H1 (cell line): ENCODE data around the gene SESN2. TPM values are rescaled to one million over a fixed set of nuclear protein-coding genes. Genes with fewer than 3 reads are reported as not detected.

Source experiments
- CTCF ChIA-PET: fragments of 300-600 bp; sonication (Branson Sonifier 250); formaldehyde crosslinking; loops from one replicate; lab custom pipeline; 2021; ENCODE audit not compliant: partially characterized antibody; lab: Charles Lee
- POLR2A ChIA-PET: fragments of 300-600 bp; sonication (Branson Sonifier 250); formaldehyde crosslinking; loops from one replicate; lab custom pipeline; 2021; ENCODE audit warnings: inconsistent platforms; ENCODE audit not compliant: partially characterized antibody; lab: Charles Lee
- DNase-seq, 2 experiments: peaks; one replicate each; pipeline versions ENCODE4 v3.0.0 to v3.0.0-alpha.2; 2010 to 2022; ENCODE audit warnings: low spot score in 2 of 2, low read depth in 1 of 2, mixed read lengths in 1 of 2
- FAIRE-seq: peaks from 2 replicates; lab custom pipeline; 2011; peaks lifted over from hg19 to GRCh38; lab: Jason Lieb, UNC
- H2AFZ ChIP-seq: 2 replicates; pipeline ENCODE4 v1.8.1; 2012; ENCODE audit warnings: low read length, inconsistent platforms
- H2AK5ac ChIP-seq: 2 replicates; pipeline ENCODE4 v1.6.1; 2013; ENCODE audit warnings: low read depth, low read length
- H2BK120ac ChIP-seq: replicated peaks from 2 replicates; pipeline ENCODE3; 2013; ENCODE audit warnings: low read depth, low read length, inconsistent platforms
- H2BK12ac ChIP-seq: 2 replicates; pipeline ENCODE4 v1.6.1; 2013; ENCODE audit warnings: low read depth, low read length
- H2BK15ac ChIP-seq: 2 replicates; pipeline ENCODE4 v1.6.1; 2013; ENCODE audit warnings: low read length
- H2BK20ac ChIP-seq: 2 replicates; pipeline ENCODE4 v1.6.1; 2013; ENCODE audit warnings: low read length
- H2BK5ac ChIP-seq: 2 replicates; pipeline ENCODE4 v1.6.1; 2013; ENCODE audit warnings: low read depth, low read length
- H3K14ac ChIP-seq: 2 replicates; pipeline ENCODE4 v1.6.1; 2013; ENCODE audit warnings: inconsistent platforms; ENCODE audit not compliant: insufficient read length
- H3K18ac ChIP-seq: 2 replicates; pipeline ENCODE4 v1.6.1; 2013; ENCODE audit warnings: low read length; ENCODE audit errors: extremely low read depth
- H3K23ac ChIP-seq: 2 replicates; pipeline ENCODE4 v1.6.1; 2013; ENCODE audit warnings: inconsistent platforms; ENCODE audit not compliant: insufficient read length
- H3K23me2 ChIP-seq: 2 replicates; pipeline ENCODE4 v1.6.1; 2013; ENCODE audit warnings: low read depth, low read length
- H3K27ac ChIP-seq: 2 replicates; pipeline ENCODE4 v1.6.1; 2011; ENCODE audit warnings: low read depth, low read length, inconsistent platforms
- H3K27me3 ChIP-seq, 4 experiments: replicated peaks in 1 of 4; 1 replicate in 1 of 4; 2 replicates in 3 of 4; pipeline versions ENCODE4 v1.6.1 to v1.8.1; 2011 to 2013; ENCODE audit warnings: low read length in 3 of 4, mild to moderate bottlenecking in 3 of 4, inconsistent platforms in 2 of 4, mixed read lengths in 2 of 4, moderate library complexity in 1 of 4; ENCODE audit not compliant: control insufficient read depth in 3 of 4, insufficient read depth in 3 of 4; ENCODE audit errors: extremely low read depth in 1 of 4
- H3K36me3 ChIP-seq, 4 experiments: 2 replicates each; pipeline versions ENCODE4 v1.6.1 to v1.8.1; 2011 to 2013; ENCODE audit warnings: mild to moderate bottlenecking in 4 of 4, low read length in 3 of 4, moderate library complexity in 2 of 4, control low read depth in 1 of 4, inconsistent platforms in 1 of 4; ENCODE audit not compliant: insufficient read depth in 4 of 4, control insufficient read depth in 2 of 4
- H3K4ac ChIP-seq: replicated peaks from 2 replicates; pipeline ENCODE3; 2013; ENCODE audit warnings: low read length, low read depth, mixed read lengths, inconsistent platforms; ENCODE audit not compliant: insufficient read length
- H3K4me1 ChIP-seq, 4 experiments: replicated peaks in 1 of 4; 1 replicate in 1 of 4; 2 replicates in 3 of 4; pipeline versions ENCODE4 v1.6.1 to v1.8.1; 2011 to 2013; ENCODE audit warnings: low read length in 3 of 4, inconsistent platforms in 2 of 4, mixed read lengths in 1 of 4; ENCODE audit not compliant: insufficient read depth in 4 of 4, control insufficient read depth in 3 of 4
- H3K4me2 ChIP-seq, 2 experiments: 2 replicates each; pipeline versions ENCODE4 v1.6.1 to v1.8.1; 2011 to 2013; ENCODE audit warnings: low read depth in 2 of 2, low read length in 2 of 2, control low read depth in 1 of 2, inconsistent platforms in 1 of 2, mild to moderate bottlenecking in 1 of 2; ENCODE audit not compliant: insufficient read depth in 1 of 2
- H3K4me3 ChIP-seq, 4 experiments: fragments of 200-600, 300-600 bp in 1 of 4; sonication (generic), shearing (Covaris generic), sonication (Bioruptor Twin) in 1 of 4; 2 replicates each; pipeline versions ENCODE4 v1.5.1 to v1.8.1; 2011 to 2016; ENCODE audit warnings: low read length in 4 of 4, low read depth in 3 of 4, control low read depth in 2 of 4, inconsistent platforms in 2 of 4, mild to moderate bottlenecking in 2 of 4, mixed read lengths in 1 of 4, moderate library complexity in 1 of 4; ENCODE audit not compliant: insufficient read depth in 2 of 4; ENCODE audit errors: extremely low read depth in 1 of 4
- H3K56ac ChIP-seq: replicated peaks from 2 replicates; pipeline ENCODE3; 2013; ENCODE audit warnings: low read depth, mild to moderate bottlenecking, mixed read lengths, low read length, inconsistent platforms; ENCODE audit not compliant: insufficient read length
- H3K79me1 ChIP-seq: 2 replicates; pipeline ENCODE4 v1.6.1; 2013; ENCODE audit warnings: low read depth, low read length, control low read depth
- H3K79me2 ChIP-seq, 2 experiments: 2 replicates each; pipeline versions ENCODE4 v1.6.1 to v1.8.1; 2012 to 2013; ENCODE audit warnings: low read length in 2 of 2, mild to moderate bottlenecking in 2 of 2, inconsistent platforms in 1 of 2; ENCODE audit not compliant: insufficient read depth in 2 of 2, control insufficient read depth in 1 of 2
- H3K9ac ChIP-seq, 4 experiments: replicated peaks in 1 of 4; 1 replicate in 1 of 4; 2 replicates in 3 of 4; pipeline versions ENCODE4 v1.6.1 to v1.8.1; 2011 to 2013; ENCODE audit warnings: low read depth in 3 of 4, low read length in 3 of 4, control low read depth in 2 of 4, mild to moderate bottlenecking in 2 of 4, moderate library complexity in 2 of 4, inconsistent platforms in 1 of 4; ENCODE audit errors: extremely low read depth in 1 of 4
- H3K9me3 ChIP-seq, 2 experiments: 2 replicates each; pipeline versions ENCODE4 v1.6.1 to v1.8.1; 2012 to 2013; ENCODE audit warnings: mild to moderate bottlenecking in 2 of 2, moderate library complexity in 2 of 2, control low read depth in 1 of 2, inconsistent platforms in 1 of 2, low read depth in 1 of 2, low read length in 1 of 2, mixed read lengths in 1 of 2; ENCODE audit not compliant: insufficient read depth in 2 of 2
- H4K20me1 ChIP-seq, 2 experiments: replicated peaks in 1 of 2; 2 replicates each; pipeline versions ENCODE3 to v1.8.1; 2011 to 2013; ENCODE audit warnings: inconsistent platforms in 2 of 2, low read length in 2 of 2, mild to moderate bottlenecking in 1 of 2; ENCODE audit not compliant: insufficient read depth in 2 of 2, control insufficient read depth in 1 of 2
- H4K5ac ChIP-seq: 2 replicates; pipeline ENCODE4 v1.6.1; 2013; ENCODE audit warnings: low read length, low read depth, mixed read lengths, inconsistent platforms; ENCODE audit not compliant: insufficient read length
- H4K8ac ChIP-seq: 2 replicates; pipeline ENCODE4 v1.8.0; 2013; ENCODE audit warnings: mild to moderate bottlenecking, moderate library complexity, low read length, inconsistent platforms; ENCODE audit not compliant: insufficient read depth; ENCODE audit errors: extremely low read depth
- H4K91ac ChIP-seq: replicated peaks from 2 replicates; pipeline ENCODE3; 2013; ENCODE audit warnings: low read length, mixed read lengths, inconsistent platforms; ENCODE audit not compliant: insufficient read length
- POLR2A ChIP-seq, 2 experiments: IDR thresholded peaks; 1 replicate in 1 of 2; 2 replicates in 1 of 2; pipeline ENCODE4 v1.6.1; 2011; ENCODE audit warnings: low read depth in 2 of 2, low read length in 2 of 2, mild to moderate bottlenecking in 2 of 2; ENCODE audit errors: control extremely low read depth in 1 of 2
- POLR2AphosphoS5 ChIP-seq: IDR thresholded peaks from 2 replicates; pipeline ENCODE4 v1.6.1; 2011; ENCODE audit warnings: low read depth, low read length
- SP4 ChIP-seq: IDR thresholded peaks from 2 replicates; pipeline ENCODE4 v1.6.1; 2012; ENCODE audit warnings: low read length, inconsistent platforms
- TAF7 ChIP-seq: optimal IDR thresholded peaks from 2 replicates; pipeline ENCODE3; 2011; ENCODE audit warnings: low read depth, mild to moderate bottlenecking, inconsistent platforms, low read length, moderate library complexity, borderline replicate concordance
- WGBS, 2 experiments: shearing (Covaris generic) in 1 of 2; methylation state at CpG; one replicate each; pipeline versions ENCODE4 v1.1.6 to v1.1.7; 2013 to 2015; ENCODE audit warnings: low lambda C conversion rate in 2 of 2, mixed read lengths in 2 of 2, inconsistent platforms in 1 of 2, low coverage in 1 of 2, missing lambda C conversion rate in 1 of 2; ENCODE audit not compliant: insufficient replicate concordance in 2 of 2, insufficient coverage in 1 of 2, insufficient read length in 1 of 2; ENCODE audit errors: extremely low coverage in 1 of 2, missing lambda C conversion rate in 1 of 2; 5-methylcytosine and 5-hydroxymethylcytosine counted together
- polyA plus RNA-seq, 7 experiments: library from polyadenylated mRNA; depleted of rRNA in 3 of 7; stranded (reverse) in 5 of 7; unstranded in 2 of 7; fragments of >200 nt in 5 of 7; fragments of 200-250 nt in 2 of 7; gene quantifications; 1 replicate in 5 of 7; 2 replicates in 1 of 7; 4 replicates in 1 of 7; pipeline versions ENCODE4 v1.2.1 to v1.2.3, GENCODE V29; 2011 to 2013; ENCODE audit warnings: missing spikeins in 2 of 7, mixed read lengths in 2 of 7
- total RNA-seq: library from RNA; stranded (reverse); fragmentation: NEBNext Ultra II Directional; extraction: Animal tissue kit (Norgen Biotek cat#: 25700); gene quantifications from 2 replicates; pipeline ENCODE4 v1.2.1, GENCODE V29; 2021

The SESN2 gene
- total and polyA plus RNA-seq, 2 of the 8 experiments (the other 6 are each of a cell fraction or from before 2014, with no cell fraction given) = 25.1 to 33.0 TPM

GRCh38 chr1:28239004-28239403 is 20.3 kb upstream of the SESN2 start:
- POLR2A ChIA-PET = interaction anchor here (0.6 to 9.1 kb wide), 5 partner anchors 10 to 1368 kb away, joined by 3 to 116 read pairs (median 6); partner anchors contain the start of genes RCC1 and SESN2
- CTCF ChIA-PET = interaction anchor here (4.0 kb wide), 1 partner anchor 10 kb away, joined by 21 read pairs; no protein-coding TSS in a partner anchor

More at GRCh38 chr1:28239004-28239403, 20.3 kb upstream of the SESN2 start:
- Histone ChIP-seq H3K23ac (no peak overlapping the region), H3K4me3 (no peak overlapping the region), H2BK5ac (no peak overlapping the region), H2BK15ac (no peak overlapping the region), H3K56ac (no peak overlapping the region), H4K5ac (no peak overlapping the region), H2BK20ac (no peak overlapping the region), H3K4ac (no peak overlapping the region), H3K79me2 (peaks cover 5 to 22% of the 10 kb centered on the region in 2 experiments; a peak in 3 of 4 replicates), H2BK12ac (0 out of 2 replicates have a peak overlapping the region, but pooled peaks have one; percentile 17), H2BK120ac (no peak overlapping the region), H3K27ac (no peak overlapping the region), H3K4me2 (no peak overlapping the region), H2AFZ (no peak overlapping the region), H3K18ac (no peak overlapping the region), H3K23me2 (peaks cover 7% of the 10 kb centered on the region; the same call in 1 of the 2 replicates), H3K4me1 (peaks cover 0 to 4% (median 4%) of the 10 kb centered on the region in 4 experiments; a peak in 4 of 7 replicates), H3K79me1 (peaks cover 12% of the 10 kb centered on the region), H4K91ac (no peak overlapping the region), H4K20me1 (no peaks in the 10 kb centered on the region), H3K36me3 (peaks cover 2 to 10% (median 8%) of the 10 kb centered on the region in 4 experiments; a peak in 5 of 8 replicates), H3K9ac (no peak overlapping the region), H3K27me3 (no peaks in the 10 kb centered on the region), H2AK5ac (no peak overlapping the region; the same call in 1 of the 2 replicates), H3K14ac (no peak overlapping the region), H4K8ac (no peak overlapping the region), H3K9me3 (no peaks in the 10 kb centered on the region)
- DNase-seq (no peak), FAIRE-seq (no peak)
- WGBS, 2 experiments = 80% methylated on average over 2 of the region's 2 CpGs; no CpG with 5 or more reads in 1 of the 2 experiments
- TF ChIP-seq POLR2A (IDR thresholded peaks at IDR 0.05; ENCODE audit: control extremely low read depth in 1 of 2, low read depth in 2 of 2, low read length in 2 of 2) (peak in 1 of 2 experiments; percentile 17; a peak in 1 of 3 replicates), SP4 (no peak), POLR2AphosphoS5 (peak; percentile 25; the same call in 1 of the 2 replicates), TAF7 (no peak)
